Keratinocyte (primary cell): Measurements from ENCODE around the gene HOXC12. TPM values are rescaled to one million over a fixed set of nuclear protein-coding genes. Genes with fewer than 3 reads are reported as not detected.

ENCODE experiments used
- DNase-seq: peaks from one replicate; pipeline ENCODE4 v3.0.0-alpha.2; 2011; ENCODE audit warnings: low read depth, missing footprints, low spot score
- FAIRE-seq: peaks from 2 replicates; lab custom pipeline; 2011; peaks lifted over from hg19 to GRCh38; lab: Jason Lieb, UNC
- H2AFZ ChIP-seq: 2 replicates; pipeline ENCODE4 v1.6.0; 2012; ENCODE audit warnings: low read length, control low read depth, inconsistent platforms; ENCODE audit not compliant: control insufficient read depth
- H3K27ac ChIP-seq: 2 replicates; pipeline ENCODE4 v1.5.1; 2011; ENCODE audit warnings: low read length; ENCODE audit not compliant: control insufficient read depth, insufficient read depth
- H3K27me3 ChIP-seq: 3 replicates; pipeline ENCODE4 v1.6.0; 2011; ENCODE audit warnings: low read length; ENCODE audit not compliant: control insufficient read depth, insufficient read depth; ENCODE audit errors: extremely low read depth
- H3K36me3 ChIP-seq, 2 experiments: 2 replicates in 1 of 2; 3 replicates in 1 of 2; pipeline ENCODE4 v1.5.1; 2011; ENCODE audit warnings: low read length in 2 of 2, mild to moderate bottlenecking in 1 of 2; ENCODE audit not compliant: control insufficient read depth in 2 of 2, insufficient read depth in 2 of 2; ENCODE audit errors: extremely low read depth in 1 of 2
- H3K4me1 ChIP-seq: 3 replicates; pipeline ENCODE4 v1.5.1; 2011; ENCODE audit warnings: low read length; ENCODE audit not compliant: control insufficient read depth, insufficient read depth; ENCODE audit errors: extremely low read depth
- H3K4me2 ChIP-seq: 3 replicates; pipeline ENCODE4 v1.6.0; 2011; ENCODE audit warnings: low read depth, low read length; ENCODE audit not compliant: control insufficient read depth, insufficient read depth; ENCODE audit errors: extremely low read depth
- H3K4me3 ChIP-seq, 3 experiments: fragments of 200-600 bp in 1 of 3; sonication (generic) in 1 of 3; 2 replicates in 2 of 3; 3 replicates in 1 of 3; pipeline ENCODE4 v1.5.1; 2011 to 2016; ENCODE audit warnings: low read length in 3 of 3, mild to moderate bottlenecking in 3 of 3, control low read depth in 2 of 3, inconsistent platforms in 1 of 3, low read depth in 1 of 3, mixed read lengths in 1 of 3, mixed run types in 1 of 3, moderate library complexity in 1 of 3; ENCODE audit not compliant: control insufficient read depth in 2 of 3, insufficient read depth in 2 of 3; ENCODE audit errors: extremely low read depth in 1 of 3
- H3K79me2 ChIP-seq: 2 replicates; pipeline ENCODE4 v1.6.0; 2012; ENCODE audit warnings: low read length; ENCODE audit not compliant: control insufficient read depth, insufficient read depth
- H3K9ac ChIP-seq: 3 replicates; pipeline ENCODE4 v1.6.0; 2011; ENCODE audit warnings: low read length; ENCODE audit not compliant: control insufficient read depth, insufficient read depth; ENCODE audit errors: extremely low read depth
- H3K9me1 ChIP-seq: 3 replicates; pipeline ENCODE4 v1.6.0; 2011; ENCODE audit warnings: low read length; ENCODE audit not compliant: control insufficient read depth, insufficient read depth; ENCODE audit errors: extremely low read depth
- H3K9me3 ChIP-seq: 2 replicates; pipeline ENCODE4 v1.5.1; 2012; ENCODE audit warnings: low read depth, low read length; ENCODE audit not compliant: control insufficient read depth
- H4K20me1 ChIP-seq: 3 replicates; pipeline ENCODE4 v1.6.0; 2011; ENCODE audit warnings: low read length; ENCODE audit not compliant: control insufficient read depth, insufficient read depth; ENCODE audit errors: extremely low read depth
- EZH2 ChIP-seq: IDR thresholded peaks from one replicate; pipeline ENCODE4 v1.6.1; 2012; ENCODE audit warnings: inconsistent platforms, mild to moderate bottlenecking, low read length, moderate library complexity
- dilution Hi-C: fragments of 300-500 bp; cut with MboI; formaldehyde crosslinking; loops from one replicate; pipeline ENCODE4 v1.7.0; 2020; ENCODE audit warnings: low sequenced_read_pairs; ENCODE audit not compliant: extremely low pct_ligation_motif_present
- polyA plus RNA-seq, 5 experiments: library from polyadenylated mRNA; depleted of rRNA in 3 of 5; stranded (reverse) in 3 of 5; stranded (forward) in 1 of 5; unstranded in 1 of 5; fragments of >200 nt; gene quantifications; 1 replicate in 1 of 5; 2 replicates in 3 of 5; 3 replicates in 1 of 5; pipeline versions ENCODE4 v1.2.1 to v1.2.3, GENCODE V29; 2011 to 2012; ENCODE audit warnings: missing spikeins in 2 of 5, low read depth in 1 of 5, low replicate concordance in 1 of 5
- TF ChIP-seq, protein P1 (sequence below), 3 experiments: IDR thresholded peaks in 1 of 3; conservative IDR thresholded peaks in 1 of 3; optimal IDR thresholded peaks in 1 of 3; 2 replicates in 2 of 3; 3 replicates in 1 of 3; pipeline versions ENCODE3 to v1.5.1; 2011; ENCODE audit warnings: low read length in 3 of 3, mild to moderate bottlenecking in 3 of 3, moderate library complexity in 2 of 3, control low read depth in 1 of 3, inconsistent platforms in 1 of 3; ENCODE audit not compliant: insufficient read depth in 2 of 3; ENCODE audit errors: extremely low read depth in 1 of 3

Gene HOXC12
- polyA plus RNA-seq, 1 donor (not counting 4 experiments of a cell fraction or from before 2014, with no cell fraction given) = 0.47 TPM

GRCh38 chr12:53960187-53961024 is 5.7 kb downstream of the HOXC12 start:
- no peak for DNase-seq
- no peak overlapping the region for H2AFZ ChIP-seq
- dilution Hi-C loops = no loop called here
- no peaks in the 10 kb centered on the region for H3K79me2 ChIP-seq
- H3K9me3 ChIP-seq = no peaks in the 10 kb centered on the region
- peaks cover 0 to 2% of the 10 kb centered on the region in 2 experiments for H3K36me3 ChIP-seq
- no peak overlapping the region for H3K4me2 ChIP-seq
- no peaks in the 10 kb centered on the region for H3K9me1 ChIP-seq
- TF ChIP-seq EZH2 = no peak
- TF ChIP-seq, protein P1, sequence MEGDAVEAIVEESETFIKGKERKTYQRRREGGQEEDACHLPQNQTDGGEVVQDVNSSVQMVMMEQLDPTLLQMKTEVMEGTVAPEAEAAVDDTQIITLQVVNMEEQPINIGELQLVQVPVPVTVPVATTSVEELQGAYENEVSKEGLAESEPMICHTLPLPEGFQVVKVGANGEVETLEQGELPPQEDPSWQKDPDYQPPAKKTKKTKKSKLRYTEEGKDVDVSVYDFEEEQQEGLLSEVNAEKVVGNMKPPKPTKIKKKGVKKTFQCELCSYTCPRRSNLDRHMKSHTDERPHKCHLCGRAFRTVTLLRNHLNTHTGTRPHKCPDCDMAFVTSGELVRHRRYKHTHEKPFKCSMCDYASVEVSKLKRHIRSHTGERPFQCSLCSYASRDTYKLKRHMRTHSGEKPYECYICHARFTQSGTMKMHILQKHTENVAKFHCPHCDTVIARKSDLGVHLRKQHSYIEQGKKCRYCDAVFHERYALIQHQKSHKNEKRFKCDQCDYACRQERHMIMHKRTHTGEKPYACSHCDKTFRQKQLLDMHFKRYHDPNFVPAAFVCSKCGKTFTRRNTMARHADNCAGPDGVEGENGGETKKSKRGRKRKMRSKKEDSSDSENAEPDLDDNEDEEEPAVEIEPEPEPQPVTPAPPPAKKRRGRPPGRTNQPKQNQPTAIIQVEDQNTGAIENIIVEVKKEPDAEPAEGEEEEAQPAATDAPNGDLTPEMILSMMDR (optimal IDR thresholded peaks at IDR 0.05 in 1 of 3, IDR thresholded peaks at IDR 0.05 in 1 of 3, conservative IDR thresholded peaks at IDR 0.05 in 1 of 3; ENCODE audit: extremely low read depth in 1 of 3, insufficient read depth in 2 of 3, low read length in 3 of 3) = no peak
- no peak overlapping the region for H3K4me3 ChIP-seq
- H3K4me1 ChIP-seq = peaks cover 14% of the 10 kb centered on the region
- H3K27me3 ChIP-seq = peaks cover 47% of the 10 kb centered on the region
- no peak for FAIRE-seq
- no peak overlapping the region for H3K27ac ChIP-seq
- H4K20me1 ChIP-seq = no peaks in the 10 kb centered on the region
- H3K9ac ChIP-seq = no peak overlapping the region

- TF ChIP-seq EZH2 = no peak
- TF ChIP-seq, protein P1 (optimal IDR thresholded peaks at IDR 0.05 in 1 of 3, IDR thresholded peaks at IDR 0.05 in 1 of 3, conservative IDR thresholded peaks at IDR 0.05 in 1 of 3; ENCODE audit: extremely low read depth in 1 of 3, insufficient read depth in 2 of 3, low read length in 3 of 3) = no peak
- Histone ChIP-seq H3K9me1 (no peaks in the 10 kb centered on the region), H3K27me3 (peaks cover 39% of the 10 kb centered on the region), H3K9me3 (no peaks in the 10 kb centered on the region), H3K4me2 (no peak overlapping the region), H4K20me1 (no peaks in the 10 kb centered on the region), H3K4me1 (peaks cover 6% of the 10 kb centered on the region), H3K27ac (no peak overlapping the region), H3K4me3 (no peak overlapping the region), H3K9ac (no peak overlapping the region), H2AFZ (no peak overlapping the region), H3K79me2 (no peaks in the 10 kb centered on the region), H3K36me3 (peaks cover 0 to 2% of the 10 kb centered on the region in 2 experiments)
- FAIRE-seq (no peak), DNase-seq (no peak)
- dilution Hi-C loops = no loop called here
Measured at GRCh38 chr12:53961025-53961761, 6.5 kb downstream of the HOXC12 start.
